ENCODE data around the gene MYL7.

MYL7 gene

DNA sequence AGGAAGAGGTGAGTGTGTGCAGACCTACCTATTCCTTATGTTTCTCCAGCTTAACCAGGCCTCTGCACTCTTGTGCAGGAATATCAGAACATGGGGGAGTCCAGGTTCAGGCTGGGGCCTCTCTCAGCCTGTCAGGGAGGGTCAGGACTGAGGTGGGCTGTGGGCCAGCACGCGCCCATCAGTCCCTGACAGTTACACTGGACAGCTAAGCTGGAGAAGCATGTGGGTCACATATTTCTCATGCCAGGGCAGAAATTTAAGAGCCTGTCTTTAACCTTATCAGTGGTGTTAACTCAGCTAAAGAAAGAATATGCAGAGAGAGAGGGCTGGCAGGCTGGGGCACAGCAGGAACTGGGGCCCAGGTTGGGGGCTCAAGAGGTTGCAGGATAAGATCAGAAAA lies 9.1 kb downstream of the MYL7 start:
- no peaks in the 10 kb centered on the region for H3K36me3 ChIP-seq (ENCODE audit: control insufficient read depth, low read length)
- no peaks in the 10 kb centered on the region for H3K9me2 ChIP-seq (replicated peaks; ENCODE audit: control insufficient read depth, low read length)
- no peaks in the 10 kb centered on the region for H4K20me1 ChIP-seq (ENCODE audit: control insufficient read depth, insufficient read depth, low read depth, low read length)
- no peaks in the 10 kb centered on the region for H3K27me3 ChIP-seq (ENCODE audit: control insufficient read depth, low read length)
- H3K27ac ChIP-seq (ENCODE audit: low read depth, low read length) = no peak overlapping the region
- H3K4me1 ChIP-seq (ENCODE audit: control insufficient read depth, low read length) = peaks cover 23% of the 10 kb centered on the region
- no peaks in the 10 kb centered on the region for H3K79me2 ChIP-seq (ENCODE audit: control insufficient read depth, low read length)
- no peak overlapping the region for H3K4me3 ChIP-seq (ENCODE audit: low read length)
- no peak overlapping the region for H3K4me2 ChIP-seq (ENCODE audit: low read length)
- TF ChIP-seq EZH2phosphoT487 (IDR thresholded peaks at IDR 0.05; ENCODE audit: borderline replicate concordance, low read length) (no peak), CTCF (IDR thresholded peaks at IDR 0.05; ENCODE audit: low read depth, low read length, poor library complexity, severe bottlenecking) (no peak)
- no peaks in the 10 kb centered on the region for H3K9me3 ChIP-seq (ENCODE audit: control insufficient read depth, insufficient read depth, low read length)
- peaks cover 8% of the 10 kb centered on the region for H3F3A ChIP-seq (ENCODE audit: control insufficient read depth, insufficient read depth)

- TF ChIP-seq CTCF (IDR thresholded peaks at IDR 0.05; ENCODE audit: low read depth, low read length, poor library complexity, severe bottlenecking) = peak; percentile 55
- no peak for TF ChIP-seq EZH2phosphoT487 (IDR thresholded peaks at IDR 0.05; ENCODE audit: borderline replicate concordance, low read length)
- H3K27me3 ChIP-seq (ENCODE audit: control insufficient read depth, low read length) = no peaks in the 10 kb centered on the region
- no peaks in the 10 kb centered on the region for H4K20me1 ChIP-seq (ENCODE audit: control insufficient read depth, insufficient read depth, low read depth, low read length)
- no peak overlapping the region for H3K27ac ChIP-seq (ENCODE audit: low read depth, low read length)
- no peaks in the 10 kb centered on the region for H3K9me3 ChIP-seq (ENCODE audit: control insufficient read depth, insufficient read depth, low read length)
- H3K4me3 ChIP-seq (ENCODE audit: low read length) = no peak overlapping the region
- H3K36me3 ChIP-seq (ENCODE audit: control insufficient read depth, low read length) = no peaks in the 10 kb centered on the region
- peaks cover 8% of the 10 kb centered on the region for H3F3A ChIP-seq (ENCODE audit: control insufficient read depth, insufficient read depth)
- no peak overlapping the region for H3K4me2 ChIP-seq (ENCODE audit: low read length)
- no peaks in the 10 kb centered on the region for H3K9me2 ChIP-seq (replicated peaks; ENCODE audit: control insufficient read depth, low read length)
- peaks cover 29% of the 10 kb centered on the region for H3K4me1 ChIP-seq (ENCODE audit: control insufficient read depth, low read length)
- H3K79me2 ChIP-seq (ENCODE audit: control insufficient read depth, low read length) = no peaks in the 10 kb centered on the region
Observed at GRCh38 chr7:44131173-44132029, 9.7 kb downstream of the MYL7 start.

DNA sequence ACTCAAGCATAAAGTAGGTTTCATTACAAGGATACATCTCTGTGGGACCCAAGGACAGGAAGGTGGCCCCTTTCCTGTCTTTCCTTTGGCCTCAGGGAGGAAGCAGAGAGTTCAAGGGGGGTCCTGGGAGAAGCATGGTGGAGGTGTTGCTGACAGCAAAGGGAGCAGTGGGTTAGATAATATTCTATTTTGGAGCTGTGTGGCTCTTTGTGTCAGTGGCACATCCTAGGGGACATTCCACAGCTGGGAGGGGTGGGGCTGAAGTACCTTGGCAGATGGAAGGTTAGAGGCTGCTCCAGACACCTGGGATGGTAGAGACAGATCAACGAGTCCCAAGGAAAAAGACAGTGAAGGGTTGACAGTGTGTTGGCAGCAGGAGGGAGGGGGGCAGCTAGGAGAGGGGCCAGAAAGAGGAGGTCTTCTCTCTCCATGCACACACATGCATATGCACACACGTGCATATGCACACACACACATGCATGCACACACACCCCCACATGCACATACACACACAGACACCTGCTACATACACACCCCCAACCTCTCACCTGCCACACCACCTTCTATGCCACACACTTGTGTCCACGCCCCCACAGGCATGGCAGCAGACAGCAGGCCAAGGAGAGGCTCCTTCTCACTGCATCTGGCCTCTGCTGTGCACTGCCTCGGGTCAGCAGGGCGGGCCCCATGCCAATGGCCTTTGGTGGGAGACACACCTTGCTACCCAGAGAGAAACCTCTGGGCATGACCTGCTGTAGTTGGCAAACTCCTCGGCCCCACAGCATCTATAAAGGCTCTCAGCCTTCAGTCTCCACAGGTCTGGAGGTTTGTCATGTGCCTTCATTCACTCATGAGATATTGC lies 12.2 kb downstream of the MYL7 start:
- H3K36me3 ChIP-seq (ENCODE audit: control insufficient read depth, low read length) = no peaks in the 10 kb centered on the region
- H3K9me3 ChIP-seq (ENCODE audit: control insufficient read depth, insufficient read depth, low read length) = no peaks in the 10 kb centered on the region
- H3K4me3 ChIP-seq (ENCODE audit: low read length) = peak overlapping the region; percentile 50
- no peaks in the 10 kb centered on the region for H3K27me3 ChIP-seq (ENCODE audit: control insufficient read depth, low read length)
- TF ChIP-seq CTCF (IDR thresholded peaks at IDR 0.05; ENCODE audit: low read depth, low read length, poor library complexity, severe bottlenecking) = peak; percentile 4
- TF ChIP-seq EZH2phosphoT487 (IDR thresholded peaks at IDR 0.05; ENCODE audit: borderline replicate concordance, low read length) = no peak
- H3K9me2 ChIP-seq (replicated peaks; ENCODE audit: control insufficient read depth, low read length) = no peaks in the 10 kb centered on the region
- H3K27ac ChIP-seq (ENCODE audit: low read depth, low read length) = peak overlapping the region; percentile 61
- peak overlapping the region; percentile 64 for H3K4me2 ChIP-seq (ENCODE audit: low read length)
- H3F3A ChIP-seq (ENCODE audit: control insufficient read depth, insufficient read depth) = peaks cover 18% of the 10 kb centered on the region
- H3K79me2 ChIP-seq (ENCODE audit: control insufficient read depth, low read length) = peaks cover 2% of the 10 kb centered on the region
- H3K4me1 ChIP-seq (ENCODE audit: control insufficient read depth, low read length) = peaks cover 42% of the 10 kb centered on the region
- H4K20me1 ChIP-seq (ENCODE audit: control insufficient read depth, insufficient read depth, low read depth, low read length) = no peaks in the 10 kb centered on the region

Data from DOHH2 (cell line).